Trophoblast cell (in vitro differentiated cells and primary cell): ENCODE results near the gene FAM107B.

Experiments
- DNase-seq, 2 donors: peaks; one replicate each; pipeline ENCODE4 v3.0.0-alpha.2; 2016
- H2AFZ ChIP-seq: 2 replicates; pipeline ENCODE4 v1.6.1; 2013; ENCODE audit warnings: low read length, moderate library complexity, mild to moderate bottlenecking; ENCODE audit not compliant: insufficient read depth, poor library complexity
- H2AK5ac ChIP-seq: 2 replicates; pipeline ENCODE4 v1.6.1; 2013; ENCODE audit warnings: mild to moderate bottlenecking, low read length
- H2BK120ac ChIP-seq: 2 replicates; pipeline ENCODE4 v1.6.1; 2013; ENCODE audit warnings: low read length, mild to moderate bottlenecking, moderate library complexity; ENCODE audit not compliant: insufficient read depth, poor library complexity
- H2BK12ac ChIP-seq: 2 replicates; pipeline ENCODE4 v1.6.1; 2013; ENCODE audit warnings: mild to moderate bottlenecking, low read length, moderate library complexity
- H2BK5ac ChIP-seq: 2 replicates; pipeline ENCODE4 v1.6.1; 2013; ENCODE audit warnings: low read length, low read depth, moderate library complexity, mild to moderate bottlenecking; ENCODE audit not compliant: poor library complexity
- H3K14ac ChIP-seq: 2 replicates; pipeline ENCODE4 v1.6.1; 2013; ENCODE audit warnings: mild to moderate bottlenecking, low read length
- H3K18ac ChIP-seq: 2 replicates; pipeline ENCODE4 v1.6.1; 2013; ENCODE audit warnings: mild to moderate bottlenecking, low read length
- H3K23ac ChIP-seq: 2 replicates; pipeline ENCODE4 v1.6.1; 2013; ENCODE audit warnings: low read length
- H3K27ac ChIP-seq: 2 replicates; pipeline ENCODE4 v1.5.1; 2013; ENCODE audit warnings: low read depth, mild to moderate bottlenecking, inconsistent platforms, low read length, moderate library complexity
- H3K27me3 ChIP-seq: 2 replicates; pipeline ENCODE4 v1.6.1; 2013; ENCODE audit warnings: inconsistent platforms, mild to moderate bottlenecking, low read length, moderate library complexity; ENCODE audit not compliant: insufficient read depth
- H3K36me3 ChIP-seq, 2 experiments: 1 replicate in 1 of 2; 2 replicates in 1 of 2; pipeline ENCODE4 v1.6.1; 2013; ENCODE audit warnings: low read length in 2 of 2, mild to moderate bottlenecking in 2 of 2, moderate library complexity in 1 of 2; ENCODE audit not compliant: insufficient read depth in 2 of 2, control insufficient read depth in 1 of 2
- H3K4ac ChIP-seq: 2 replicates; pipeline ENCODE4 v1.6.1; 2013; ENCODE audit warnings: low read depth, mild to moderate bottlenecking, low read length, moderate library complexity
- H3K4me1 ChIP-seq, 2 experiments: 1 replicate in 1 of 2; 2 replicates in 1 of 2; pipeline ENCODE4 v1.6.1; 2013; ENCODE audit warnings: low read length in 2 of 2, mild to moderate bottlenecking in 2 of 2, moderate library complexity in 1 of 2; ENCODE audit not compliant: insufficient read depth in 2 of 2, control insufficient read depth in 1 of 2
- H3K4me2 ChIP-seq: 2 replicates; pipeline ENCODE4 v1.6.1; 2013; ENCODE audit warnings: inconsistent platforms, mild to moderate bottlenecking, low read length, moderate library complexity
- H3K4me3 ChIP-seq: 2 replicates; pipeline ENCODE4 v1.5.1; 2013; ENCODE audit warnings: mild to moderate bottlenecking, low read depth, low read length, inconsistent platforms
- H3K79me1 ChIP-seq: one replicate; pipeline ENCODE4 v1.6.1; 2013; ENCODE audit warnings: low read length
- H3K79me2 ChIP-seq: 2 replicates; pipeline ENCODE4 v1.6.1; 2013; ENCODE audit warnings: low read length, mild to moderate bottlenecking; ENCODE audit not compliant: control insufficient read depth, insufficient read depth, poor library complexity
- H3K9ac ChIP-seq: 2 replicates; pipeline ENCODE4 v1.6.1; 2013; ENCODE audit warnings: mild to moderate bottlenecking, low read length
- H3K9me3 ChIP-seq: 2 replicates; pipeline ENCODE4 v1.6.1; 2013; ENCODE audit warnings: low read depth, mild to moderate bottlenecking, control low read depth, inconsistent platforms, low read length; ENCODE audit not compliant: insufficient read depth
- H4K12ac ChIP-seq: 2 replicates; pipeline ENCODE4 v1.6.1; 2013; ENCODE audit warnings: low read depth, mild to moderate bottlenecking, low read length, moderate library complexity
- H4K8ac ChIP-seq: 2 replicates; pipeline ENCODE4 v1.6.1; 2013; ENCODE audit warnings: low read depth, mild to moderate bottlenecking, low read length, moderate library complexity
- H4K91ac ChIP-seq: one replicate; pipeline ENCODE4 v1.6.1; 2013; ENCODE audit warnings: low read depth, mild to moderate bottlenecking, low read length, moderate library complexity
- WGBS: extraction: QIAGEN DNeasy Blood & Tissue Kit; methylation state at CpG from one replicate; pipeline ENCODE4 v1.1.7; 2013; ENCODE audit warnings: missing lambda C conversion rate; ENCODE audit not compliant: insufficient read length, insufficient coverage; ENCODE audit errors: extremely low coverage; 5-methylcytosine and 5-hydroxymethylcytosine counted together

Gene FAM107B

DNA sequence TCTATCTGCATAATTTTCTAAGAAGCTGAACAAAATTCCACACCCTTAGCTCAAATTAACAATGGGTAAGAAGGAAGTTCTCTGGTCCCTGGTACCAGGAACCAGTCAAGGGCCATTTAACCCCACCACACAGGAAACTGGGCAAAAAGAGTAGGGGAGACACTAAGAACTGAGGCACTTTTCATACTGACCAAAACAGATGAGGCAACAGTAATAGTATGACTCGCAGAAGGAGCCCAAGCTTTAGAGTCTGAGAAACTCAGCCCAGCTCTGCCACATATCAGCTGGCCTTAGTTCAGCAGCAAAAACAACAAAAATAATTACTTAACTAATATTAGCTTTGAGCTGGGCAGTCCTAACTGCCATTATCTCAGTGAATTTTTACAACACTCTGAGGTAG lies 221.2 kb downstream of the FAM107B start:
- Histone ChIP-seq H3K4me3 (no peak overlapping the region), H3K27ac (no peak overlapping the region), H3K4me1 (peaks cover 17 to 21% of the 10 kb centered on the region in 2 experiments), H3K23ac (no peak overlapping the region), H2BK5ac (no peak overlapping the region), H3K27me3 (no peaks in the 10 kb centered on the region), H3K36me3 (peaks cover 1 to 6% of the 10 kb centered on the region in 2 experiments), H2BK120ac (no peak overlapping the region), H3K4ac (no peak overlapping the region), H4K91ac (no peak overlapping the region), H4K12ac (no peak overlapping the region), H3K79me1 (peaks cover 3% of the 10 kb centered on the region), H3K9ac (no peak overlapping the region), H4K8ac (no peak overlapping the region), H3K9me3 (peaks cover 2% of the 10 kb centered on the region), H2AK5ac (no peak overlapping the region), H3K79me2 (no peaks in the 10 kb centered on the region), H3K4me2 (no peak overlapping the region), H3K18ac (no peak overlapping the region), H2AFZ (no peak overlapping the region), H2BK12ac (no peak overlapping the region), H3K14ac (no peak overlapping the region)
- DNase-seq = no peak
- no CpG with 5 or more reads among the region's 1 CpG for WGBS

DNA sequence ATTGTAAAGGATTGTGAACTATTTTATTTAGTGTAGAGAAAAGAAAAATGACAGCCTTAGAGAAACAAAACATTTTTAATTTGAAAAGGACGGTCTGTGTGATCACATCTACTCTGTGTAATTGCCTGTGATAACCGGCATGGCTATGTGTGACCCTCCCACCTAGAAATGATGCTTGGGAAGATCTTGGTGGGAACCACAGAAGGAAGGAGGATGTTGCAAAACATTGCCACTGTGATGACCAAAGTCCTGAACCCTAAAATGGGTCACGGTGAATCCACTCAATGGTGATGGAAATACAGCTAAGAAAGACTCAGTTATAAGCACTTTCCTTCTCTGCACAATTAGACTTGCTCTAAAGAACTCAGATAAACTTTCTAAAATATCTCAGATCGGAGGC lies 222.7 kb downstream of the FAM107B start:
- Histone ChIP-seq H4K91ac (no peak overlapping the region), H2BK12ac (no peak overlapping the region), H3K9ac (no peak overlapping the region), H3K4ac (no peak overlapping the region), H2BK5ac (no peak overlapping the region), H3K4me3 (no peak overlapping the region), H3K79me1 (peaks cover 3% of the 10 kb centered on the region), H3K36me3 (peaks cover 7% of the 10 kb centered on the region in 2 experiments), H3K4me1 (peaks cover 17 to 23% of the 10 kb centered on the region in 2 experiments), H2AK5ac (no peak overlapping the region), H3K79me2 (no peaks in the 10 kb centered on the region), H3K18ac (no peak overlapping the region), H3K27me3 (no peaks in the 10 kb centered on the region), H3K9me3 (peaks cover 2% of the 10 kb centered on the region), H4K12ac (no peak overlapping the region), H3K14ac (no peak overlapping the region), H4K8ac (no peak overlapping the region), H3K27ac (no peak overlapping the region), H2AFZ (no peak overlapping the region), H3K23ac (no peak overlapping the region), H2BK120ac (no peak overlapping the region), H3K4me2 (no peak overlapping the region)
- no CpG with 5 or more reads among the region's 4 CpGs for WGBS
- DNase-seq = no peak

DNA sequence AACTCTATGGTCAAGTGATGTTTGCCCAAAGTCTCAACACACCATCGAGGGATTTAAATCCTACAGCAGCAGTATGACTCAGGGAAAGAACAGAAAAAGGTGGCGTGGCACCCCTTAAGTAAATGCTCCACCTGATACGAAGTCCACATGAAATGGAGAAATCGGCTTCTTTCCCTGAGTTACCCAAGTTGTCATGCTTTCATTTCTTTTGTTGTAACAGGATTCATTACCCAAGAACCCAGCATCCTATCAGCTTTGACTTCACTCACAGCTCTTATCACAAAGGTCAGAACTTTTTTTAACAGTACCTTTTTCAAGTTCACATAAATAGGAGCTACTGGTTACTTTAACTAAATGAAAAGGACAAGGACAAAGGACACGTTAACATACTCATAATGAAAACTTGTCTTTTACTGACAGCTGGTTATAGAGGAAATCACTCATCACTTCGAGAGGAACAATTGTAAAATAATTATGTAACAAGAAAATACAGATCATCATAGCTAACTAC lies 224.2 kb downstream of the FAM107B start:
- Histone ChIP-seq H2AK5ac (no peak overlapping the region), H3K9ac (no peak overlapping the region), H3K36me3 (peaks cover 5 to 7% of the 10 kb centered on the region in 2 experiments), H2AFZ (no peak overlapping the region), H3K4ac (no peak overlapping the region), H3K9me3 (no peaks in the 10 kb centered on the region), H3K79me1 (no peaks in the 10 kb centered on the region), H2BK120ac (no peak overlapping the region), H2BK12ac (no peak overlapping the region), H3K23ac (no peak overlapping the region), H3K4me3 (no peak overlapping the region), H3K4me1 (peaks cover 8 to 11% of the 10 kb centered on the region in 2 experiments), H4K12ac (no peak overlapping the region), H4K8ac (no peak overlapping the region), H3K27me3 (no peaks in the 10 kb centered on the region), H2BK5ac (no peak overlapping the region), H3K79me2 (no peaks in the 10 kb centered on the region), H3K4me2 (no peak overlapping the region), H3K14ac (no peak overlapping the region), H4K91ac (no peak overlapping the region), H3K18ac (no peak overlapping the region), H3K27ac (no peak overlapping the region)
- DNase-seq = no peak
- WGBS = no CpG with 5 or more reads among the region's 6 CpGs

DNA sequence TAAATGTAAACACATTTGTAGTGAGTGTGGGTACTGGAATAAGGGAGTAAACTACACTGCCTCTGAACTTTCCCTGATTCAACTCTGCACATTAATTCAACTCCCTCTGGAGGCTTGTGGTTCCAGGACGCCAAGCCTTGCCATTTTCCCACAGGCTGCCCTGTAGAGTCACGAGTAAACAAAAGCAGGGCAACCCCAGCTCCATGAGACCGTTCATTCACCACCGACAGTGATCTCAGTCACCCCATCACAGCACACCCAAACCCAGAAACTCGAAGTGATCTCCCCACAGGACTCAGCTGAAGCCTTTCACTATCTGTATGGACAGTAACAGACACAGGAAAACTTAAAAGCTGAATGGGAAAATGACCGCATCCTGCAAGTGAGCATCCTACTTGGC lies 225.2 kb downstream of the FAM107B start:
- Histone ChIP-seq H3K4ac (no peak overlapping the region), H2AFZ (no peak overlapping the region), H4K8ac (no peak overlapping the region), H3K9ac (no peak overlapping the region), H3K4me3 (no peak overlapping the region), H3K9me3 (no peaks in the 10 kb centered on the region), H2BK12ac (no peak overlapping the region), H3K79me1 (no peaks in the 10 kb centered on the region), H3K23ac (no peak overlapping the region), H2BK120ac (no peak overlapping the region), H3K14ac (no peak overlapping the region), H3K4me2 (no peak overlapping the region), H3K27ac (no peak overlapping the region), H3K27me3 (no peaks in the 10 kb centered on the region), H4K12ac (no peak overlapping the region), H3K18ac (no peak overlapping the region), H3K36me3 (peaks cover 5 to 7% of the 10 kb centered on the region in 2 experiments), H3K79me2 (no peaks in the 10 kb centered on the region), H2BK5ac (no peak overlapping the region), H3K4me1 (peaks cover 8 to 10% of the 10 kb centered on the region in 2 experiments), H2AK5ac (no peak overlapping the region), H4K91ac (no peak overlapping the region)
- no peak for DNase-seq
- no CpG with 5 or more reads among the region's 6 CpGs for WGBS
